Measurements from ENCODE around the gene MYO16.
A peak's percentile ranks its signal among the peaks of the same experiment; 100 is the strongest.

MYO16 gene

DNA sequence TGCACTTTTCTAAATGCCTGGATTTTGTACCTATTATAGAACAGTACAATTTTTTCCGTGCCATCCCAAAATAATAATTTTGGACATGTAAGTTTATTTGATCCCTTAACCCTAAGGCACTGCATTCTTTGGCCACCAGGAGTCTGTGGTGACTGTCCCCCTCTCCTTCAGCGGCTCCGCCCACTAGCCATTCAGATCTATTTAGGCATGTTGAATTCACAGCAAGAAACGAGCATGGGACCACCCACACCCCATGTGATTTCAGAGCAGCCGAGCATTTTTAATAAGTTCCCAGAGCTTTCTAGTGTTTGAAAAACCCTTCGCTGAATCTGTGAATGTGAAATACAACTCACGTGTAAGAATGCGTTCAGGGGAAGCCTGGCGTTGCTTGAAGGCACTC, 567.5 kb downstream of the MYO16 start:
- H3K27me3 ChIP-seq: no peaks in the 10 kb centered on the region
- no peaks in the 10 kb centered on the region for H3K4me1 ChIP-seq
- no peaks in the 10 kb centered on the region for H3K9me3 ChIP-seq
- no peak overlapping the region for H3K4me3 ChIP-seq
- no peak overlapping the region for H3K27ac ChIP-seq
- no peaks in the 10 kb centered on the region for H3K36me3 ChIP-seq
- no peak overlapping the region for H3K4me2 ChIP-seq
- H3K9ac ChIP-seq: no peak overlapping the region
- TF ChIP-seq Cebpa-rat (IDR thresholded peaks at IDR 0.05): no peak
- no peaks in the 10 kb centered on the region for H4K20me1 ChIP-seq

DNA sequence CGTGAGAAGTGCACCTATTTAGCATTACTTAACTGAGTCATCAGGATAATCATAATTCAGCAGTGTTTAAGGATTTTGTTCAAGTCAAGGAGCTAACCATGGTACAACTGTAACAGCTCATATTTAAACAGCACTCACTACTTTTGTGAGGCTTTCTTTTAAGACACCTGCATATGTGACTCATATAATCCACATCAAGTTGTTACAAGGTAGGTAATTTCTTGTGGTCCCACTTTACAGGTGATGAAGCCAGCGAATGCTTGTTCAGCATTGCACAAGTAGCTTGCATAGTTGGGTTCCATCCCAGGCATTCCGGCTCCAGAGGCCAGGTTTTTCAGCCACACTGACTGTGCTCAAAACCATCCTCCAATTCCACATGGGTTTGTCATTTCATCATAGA, 569.2 kb downstream of the MYO16 start:
- Histone ChIP-seq H3K36me3 (no peaks in the 10 kb centered on the region), H3K4me1 (no peaks in the 10 kb centered on the region), H3K27ac (no peak overlapping the region), H3K9me3 (no peaks in the 10 kb centered on the region), H3K4me3 (no peak overlapping the region), H3K4me2 (no peak overlapping the region), H3K27me3 (no peaks in the 10 kb centered on the region), H4K20me1 (no peaks in the 10 kb centered on the region), H3K9ac (no peak overlapping the region)
- TF ChIP-seq Cebpa-rat (IDR thresholded peaks at IDR 0.05): no peak

DNA sequence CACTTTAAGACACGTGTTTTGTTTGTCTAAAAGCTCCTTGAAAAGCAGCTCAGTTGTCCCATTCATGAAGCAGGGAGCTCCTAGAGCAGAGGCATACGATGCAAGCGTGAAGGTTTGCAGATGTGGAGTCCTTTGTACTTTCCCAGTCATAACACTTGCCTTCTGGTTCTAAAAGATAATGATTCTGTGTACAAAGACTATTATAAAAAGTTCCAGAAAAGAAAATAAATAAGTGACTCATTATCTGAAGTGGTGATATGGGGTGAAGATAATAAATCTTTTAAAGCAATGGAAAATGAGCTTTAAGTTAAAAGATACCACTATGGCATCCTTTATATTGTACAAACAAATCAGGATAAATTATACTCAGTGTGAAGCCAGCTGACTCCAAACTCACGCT, 569.9 kb downstream of the MYO16 start:
- Histone ChIP-seq H3K4me2 (no peak overlapping the region), H3K9ac (no peak overlapping the region), H3K27me3 (no peaks in the 10 kb centered on the region), H4K20me1 (no peaks in the 10 kb centered on the region), H3K4me3 (no peak overlapping the region), H3K4me1 (no peaks in the 10 kb centered on the region), H3K9me3 (no peaks in the 10 kb centered on the region), H3K36me3 (no peaks in the 10 kb centered on the region), H3K27ac (no peak overlapping the region)
- no peak for TF ChIP-seq Cebpa-rat (IDR thresholded peaks at IDR 0.05)

DNA sequence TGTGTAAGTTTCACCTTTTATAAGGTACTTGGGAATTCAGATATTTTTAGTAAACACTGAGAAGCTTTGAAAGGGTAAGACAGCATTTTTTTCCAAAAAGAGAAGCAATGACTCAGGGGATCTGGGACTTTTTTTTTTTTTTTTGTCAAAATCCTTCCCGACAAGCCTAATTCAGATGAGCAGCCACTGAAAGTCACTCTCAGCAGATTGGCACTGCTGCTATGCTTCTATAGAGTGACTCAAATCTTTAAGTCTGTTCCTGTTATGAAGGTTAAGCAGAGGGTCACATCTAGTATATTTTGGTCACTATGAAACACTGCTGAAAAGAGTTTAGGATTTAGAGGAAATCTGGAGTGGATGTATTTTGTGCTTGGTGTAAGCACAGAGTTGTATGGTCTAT, 571.1 kb downstream of the MYO16 start:
- Histone ChIP-seq H3K36me3 (no peaks in the 10 kb centered on the region), H3K27ac (no peak overlapping the region), H3K27me3 (no peaks in the 10 kb centered on the region), H3K4me2 (no peak overlapping the region), H3K9ac (no peak overlapping the region), H3K4me3 (no peak overlapping the region), H4K20me1 (no peaks in the 10 kb centered on the region), H3K4me1 (no peaks in the 10 kb centered on the region), H3K9me3 (no peaks in the 10 kb centered on the region)
- TF ChIP-seq Cebpa-rat (IDR thresholded peaks at IDR 0.05): no peak

DNA sequence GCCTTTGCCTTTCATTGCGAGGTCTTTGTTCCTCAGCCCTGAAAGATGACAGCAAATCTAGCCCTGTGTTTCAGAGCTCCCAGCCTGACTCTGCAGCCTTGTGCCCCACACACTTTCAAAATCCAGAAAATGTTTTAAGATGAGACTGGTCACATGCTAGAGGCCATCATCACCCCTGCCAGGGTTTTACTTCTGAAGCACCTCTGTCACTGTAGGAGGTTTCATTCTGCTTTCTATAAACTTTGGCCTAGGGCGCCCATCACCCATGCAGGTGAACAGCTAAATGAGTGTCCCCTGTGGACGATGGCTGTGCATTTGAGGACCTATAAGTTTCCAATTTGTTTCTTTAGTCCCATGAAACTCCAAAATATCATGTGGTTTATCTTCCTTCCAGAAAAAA, 574.2 kb downstream of the MYO16 start:
- H3K4me2 ChIP-seq: no peak overlapping the region
- no peaks in the 10 kb centered on the region for H3K36me3 ChIP-seq
- no peak for TF ChIP-seq Cebpa-rat (IDR thresholded peaks at IDR 0.05)
- H3K9me3 ChIP-seq: no peaks in the 10 kb centered on the region
- no peaks in the 10 kb centered on the region for H3K27me3 ChIP-seq
- H3K9ac ChIP-seq: no peak overlapping the region
- H4K20me1 ChIP-seq: no peaks in the 10 kb centered on the region
- no peak overlapping the region for H3K4me3 ChIP-seq
- H3K4me1 ChIP-seq: peaks cover 11% of the 10 kb centered on the region
- no peak overlapping the region for H3K27ac ChIP-seq

DNA sequence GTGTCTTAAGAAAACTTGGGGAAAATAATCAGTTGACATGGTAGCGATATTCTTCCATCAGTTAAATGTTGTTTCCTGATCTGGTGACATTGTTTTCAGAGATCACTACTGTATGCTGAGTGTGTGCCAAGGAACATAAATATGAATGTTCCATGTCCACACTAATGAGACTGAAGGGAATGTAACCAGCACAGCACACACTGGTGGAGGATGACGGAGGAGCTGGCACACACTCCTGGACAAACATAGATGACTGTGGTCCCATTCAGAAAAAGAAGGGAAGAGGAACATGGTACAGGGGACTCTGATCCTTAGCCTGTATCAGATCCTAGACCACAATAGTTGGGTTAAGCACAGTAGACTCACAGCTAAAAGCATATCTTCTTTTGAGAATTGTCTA, 574.8 kb downstream of the MYO16 start:
- Histone ChIP-seq H3K4me1 (peaks cover 11% of the 10 kb centered on the region), H4K20me1 (no peaks in the 10 kb centered on the region), H3K27me3 (no peaks in the 10 kb centered on the region), H3K9ac (no peak overlapping the region), H3K27ac (no peak overlapping the region), H3K36me3 (no peaks in the 10 kb centered on the region), H3K4me2 (no peak overlapping the region), H3K9me3 (no peaks in the 10 kb centered on the region), H3K4me3 (no peak overlapping the region)
- TF ChIP-seq Cebpa-rat (IDR thresholded peaks at IDR 0.05): no peak

DNA sequence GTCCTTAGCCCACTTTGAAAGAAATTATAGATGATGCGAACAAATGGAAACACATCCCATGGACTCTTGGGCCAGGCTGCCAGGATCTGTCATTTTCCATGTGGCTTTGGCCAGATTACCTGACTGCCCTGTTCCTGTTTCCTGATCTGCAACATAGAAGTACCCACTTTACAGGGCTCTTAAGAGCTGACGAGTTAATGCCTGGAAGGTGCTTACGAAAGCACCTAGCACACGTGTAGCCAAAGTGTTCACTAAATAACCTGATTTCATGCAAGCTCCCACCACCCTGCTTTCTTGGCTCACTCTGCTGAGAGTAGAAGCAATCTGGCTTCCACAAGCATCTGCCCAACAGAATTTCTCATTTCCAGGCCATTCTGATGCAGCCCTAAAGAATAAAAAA, 575.2 kb downstream of the MYO16 start:
- no peak for TF ChIP-seq Cebpa-rat (IDR thresholded peaks at IDR 0.05)

DNA sequence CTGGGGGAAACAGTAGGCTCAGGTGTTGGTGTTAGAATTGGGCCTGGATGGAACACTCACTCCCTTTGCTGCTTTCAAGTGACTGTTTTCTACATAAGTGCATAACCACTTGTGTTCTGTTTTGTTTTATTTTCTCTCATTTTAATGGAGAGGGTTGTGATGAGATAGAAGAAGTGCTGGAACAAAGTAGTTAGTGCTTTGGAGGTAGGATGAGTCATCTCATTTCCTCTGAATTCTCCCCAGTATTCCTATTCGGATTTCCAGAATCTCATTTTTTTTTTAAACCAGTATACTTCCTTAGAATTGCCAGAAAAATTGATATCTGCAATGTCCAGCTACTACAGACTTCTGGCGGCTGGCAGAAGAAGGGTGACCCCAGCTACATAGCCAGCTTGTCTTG, 575.9 kb downstream of the MYO16 start:
- Histone ChIP-seq H3K4me3 (no peak overlapping the region), H3K4me2 (no peak overlapping the region), H3K9ac (no peak overlapping the region), H3K9me3 (no peaks in the 10 kb centered on the region), H3K27ac (no peak overlapping the region), H3K27me3 (no peaks in the 10 kb centered on the region), H3K4me1 (peaks cover 11% of the 10 kb centered on the region), H3K36me3 (no peaks in the 10 kb centered on the region), H4K20me1 (no peaks in the 10 kb centered on the region)
- TF ChIP-seq Cebpa-rat (IDR thresholded peaks at IDR 0.05): no peak

More for the DNA sequence above, 575.2 kb downstream of the MYO16 start:
- Histone ChIP-seq H3K4me1 (peaks cover 11% of the 10 kb centered on the region), H3K4me3 (no peak overlapping the region), H4K20me1 (no peaks in the 10 kb centered on the region), H3K9ac (no peak overlapping the region), H3K27ac (no peak overlapping the region), H3K36me3 (no peaks in the 10 kb centered on the region), H3K9me3 (no peaks in the 10 kb centered on the region), H3K27me3 (no peaks in the 10 kb centered on the region), H3K4me2 (no peak overlapping the region)

DNA sequence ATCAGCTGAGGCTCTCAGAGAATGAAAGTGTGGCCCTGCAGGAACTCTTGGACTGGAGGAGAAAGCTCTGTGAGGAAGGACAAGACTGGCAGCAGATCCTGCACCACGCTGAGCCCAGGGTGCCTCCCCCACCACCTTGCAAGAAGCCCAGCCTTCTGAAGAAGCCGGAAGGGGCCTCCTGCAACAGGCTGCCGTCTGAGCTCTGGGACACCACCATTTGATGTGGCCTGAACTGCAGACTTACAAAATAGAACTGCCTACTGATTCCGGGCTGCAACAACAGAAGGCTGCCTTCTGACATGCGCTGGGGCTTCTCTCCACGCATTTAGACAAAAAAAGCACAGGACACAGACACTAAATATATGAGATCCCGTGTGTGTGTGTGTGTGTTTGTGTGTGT, 577.2 kb downstream of the MYO16 start:
- Histone ChIP-seq H3K36me3 (no peaks in the 10 kb centered on the region), H3K27me3 (no peaks in the 10 kb centered on the region), H3K9me3 (no peaks in the 10 kb centered on the region), H3K27ac (no peak overlapping the region), H3K4me3 (no peak overlapping the region), H3K9ac (no peak overlapping the region), H4K20me1 (no peaks in the 10 kb centered on the region), H3K4me2 (peak overlapping the region; percentile 42), H3K4me1 (peaks cover 19% of the 10 kb centered on the region)
- TF ChIP-seq Cebpa-rat (IDR thresholded peaks at IDR 0.05): no peak

DNA sequence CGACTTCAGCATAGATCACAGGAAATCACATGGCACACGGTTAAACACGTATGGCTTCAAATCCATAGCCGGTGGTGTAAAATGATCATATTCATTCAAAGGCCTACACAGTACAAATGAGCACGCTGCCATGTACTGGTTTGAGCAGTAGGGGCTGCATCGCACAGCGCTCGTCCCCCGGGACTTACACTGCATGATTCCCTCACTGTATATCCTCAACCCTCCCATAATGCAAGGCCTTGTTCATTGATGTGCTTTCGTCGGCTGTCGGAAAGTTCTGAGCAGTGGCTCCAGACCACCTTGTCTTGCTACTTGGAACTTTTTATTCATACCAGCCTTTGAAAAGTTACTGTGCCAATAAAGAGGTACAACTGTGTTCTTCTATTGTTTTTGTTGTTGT, 578.2 kb downstream of the MYO16 start:
- no peak overlapping the region for H3K27ac ChIP-seq
- no peaks in the 10 kb centered on the region for H3K36me3 ChIP-seq
- no peak for TF ChIP-seq Cebpa-rat (IDR thresholded peaks at IDR 0.05)
- H4K20me1 ChIP-seq: no peaks in the 10 kb centered on the region
- no peaks in the 10 kb centered on the region for H3K9me3 ChIP-seq
- H3K4me2 ChIP-seq: no peak overlapping the region
- no peaks in the 10 kb centered on the region for H3K27me3 ChIP-seq
- H3K4me3 ChIP-seq: no peak overlapping the region
- peaks cover 29% of the 10 kb centered on the region for H3K4me1 ChIP-seq
- H3K9ac ChIP-seq: no peak overlapping the region

DNA sequence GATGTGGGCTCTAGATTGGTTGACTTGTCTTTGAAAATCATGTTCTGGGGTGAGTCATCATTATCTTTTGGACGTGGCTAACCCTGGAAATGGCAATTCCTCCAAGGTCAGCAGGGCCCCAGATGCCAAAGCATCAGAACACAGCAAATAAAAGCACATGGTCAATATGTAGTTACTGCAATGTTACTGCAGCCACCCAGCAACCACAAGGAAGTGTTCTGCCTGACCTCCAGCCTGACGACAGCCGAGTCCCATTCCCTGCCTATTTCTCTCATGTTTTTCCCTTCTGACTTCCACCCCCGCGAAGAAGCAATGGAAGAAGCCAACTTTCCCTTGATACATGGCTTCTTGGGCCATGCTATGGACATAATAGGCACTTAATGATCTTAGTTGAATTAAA, 579.1 kb downstream of the MYO16 start:
- H4K20me1 ChIP-seq: no peaks in the 10 kb centered on the region
- no peaks in the 10 kb centered on the region for H3K9me3 ChIP-seq
- H3K4me2 ChIP-seq: no peak overlapping the region
- no peaks in the 10 kb centered on the region for H3K27me3 ChIP-seq
- H3K4me1 ChIP-seq: peaks cover 38% of the 10 kb centered on the region
- no peaks in the 10 kb centered on the region for H3K36me3 ChIP-seq
- H3K4me3 ChIP-seq: no peak overlapping the region
- H3K27ac ChIP-seq: no peak overlapping the region
- TF ChIP-seq Cebpa-rat (IDR thresholded peaks at IDR 0.05): no peak
- H3K9ac ChIP-seq: no peak overlapping the region
